Keratinocyte (primary cell): ENCODE measurements around the gene RAB5A. TPM values are rescaled to one million over a fixed set of nuclear protein-coding genes. Genes with fewer than 3 reads are reported as not detected.

Experiments
- DNase-seq: peaks from one replicate; pipeline ENCODE4 v3.0.0-alpha.2; 2011; ENCODE audit warnings: low read depth, missing footprints, low spot score
- FAIRE-seq: peaks from 2 replicates; lab custom pipeline; 2011; peaks lifted over from hg19 to GRCh38; lab: Jason Lieb, UNC
- H2AFZ ChIP-seq: 2 replicates; pipeline ENCODE4 v1.6.0; 2012; ENCODE audit warnings: low read length, control low read depth, inconsistent platforms; ENCODE audit not compliant: control insufficient read depth
- H3K27ac ChIP-seq: 2 replicates; pipeline ENCODE4 v1.5.1; 2011; ENCODE audit warnings: low read length; ENCODE audit not compliant: control insufficient read depth, insufficient read depth
- H3K27me3 ChIP-seq: 3 replicates; pipeline ENCODE4 v1.6.0; 2011; ENCODE audit warnings: low read length; ENCODE audit not compliant: control insufficient read depth, insufficient read depth; ENCODE audit errors: extremely low read depth
- H3K36me3 ChIP-seq, 2 experiments: 2 replicates in 1 of 2; 3 replicates in 1 of 2; pipeline ENCODE4 v1.5.1; 2011; ENCODE audit warnings: low read length in 2 of 2, mild to moderate bottlenecking in 1 of 2; ENCODE audit not compliant: control insufficient read depth in 2 of 2, insufficient read depth in 2 of 2; ENCODE audit errors: extremely low read depth in 1 of 2
- H3K4me1 ChIP-seq: 3 replicates; pipeline ENCODE4 v1.5.1; 2011; ENCODE audit warnings: low read length; ENCODE audit not compliant: control insufficient read depth, insufficient read depth; ENCODE audit errors: extremely low read depth
- H3K4me2 ChIP-seq: 3 replicates; pipeline ENCODE4 v1.6.0; 2011; ENCODE audit warnings: low read depth, low read length; ENCODE audit not compliant: control insufficient read depth, insufficient read depth; ENCODE audit errors: extremely low read depth
- H3K4me3 ChIP-seq, 3 experiments: fragments of 200-600 bp in 1 of 3; sonication (generic) in 1 of 3; 2 replicates in 2 of 3; 3 replicates in 1 of 3; pipeline ENCODE4 v1.5.1; 2011 to 2016; ENCODE audit warnings: low read length in 3 of 3, mild to moderate bottlenecking in 3 of 3, control low read depth in 2 of 3, inconsistent platforms in 1 of 3, low read depth in 1 of 3, mixed read lengths in 1 of 3, mixed run types in 1 of 3, moderate library complexity in 1 of 3; ENCODE audit not compliant: control insufficient read depth in 2 of 3, insufficient read depth in 2 of 3; ENCODE audit errors: extremely low read depth in 1 of 3
- H3K79me2 ChIP-seq: 2 replicates; pipeline ENCODE4 v1.6.0; 2012; ENCODE audit warnings: low read length; ENCODE audit not compliant: control insufficient read depth, insufficient read depth
- H3K9ac ChIP-seq: 3 replicates; pipeline ENCODE4 v1.6.0; 2011; ENCODE audit warnings: low read length; ENCODE audit not compliant: control insufficient read depth, insufficient read depth; ENCODE audit errors: extremely low read depth
- H3K9me1 ChIP-seq: 3 replicates; pipeline ENCODE4 v1.6.0; 2011; ENCODE audit warnings: low read length; ENCODE audit not compliant: control insufficient read depth, insufficient read depth; ENCODE audit errors: extremely low read depth
- H3K9me3 ChIP-seq: 2 replicates; pipeline ENCODE4 v1.5.1; 2012; ENCODE audit warnings: low read depth, low read length; ENCODE audit not compliant: control insufficient read depth
- H4K20me1 ChIP-seq: 3 replicates; pipeline ENCODE4 v1.6.0; 2011; ENCODE audit warnings: low read length; ENCODE audit not compliant: control insufficient read depth, insufficient read depth; ENCODE audit errors: extremely low read depth
- CTCF ChIP-seq, 3 experiments: IDR thresholded peaks in 1 of 3; conservative IDR thresholded peaks in 1 of 3; optimal IDR thresholded peaks in 1 of 3; 2 replicates in 2 of 3; 3 replicates in 1 of 3; pipeline versions ENCODE3 to v1.5.1; 2011; ENCODE audit warnings: low read length in 3 of 3, mild to moderate bottlenecking in 3 of 3, moderate library complexity in 2 of 3, control low read depth in 1 of 3, inconsistent platforms in 1 of 3; ENCODE audit not compliant: insufficient read depth in 2 of 3; ENCODE audit errors: extremely low read depth in 1 of 3
- EZH2 ChIP-seq: IDR thresholded peaks from one replicate; pipeline ENCODE4 v1.6.1; 2012; ENCODE audit warnings: inconsistent platforms, mild to moderate bottlenecking, low read length, moderate library complexity
- dilution Hi-C: fragments of 300-500 bp; cut with MboI; formaldehyde crosslinking; loops from one replicate; pipeline ENCODE4 v1.7.0; 2020; ENCODE audit warnings: low sequenced_read_pairs; ENCODE audit not compliant: extremely low pct_ligation_motif_present
- polyA plus RNA-seq, 5 experiments: library from polyadenylated mRNA; depleted of rRNA in 3 of 5; stranded (reverse) in 3 of 5; stranded (forward) in 1 of 5; unstranded in 1 of 5; fragments of >200 nt; gene quantifications; 1 replicate in 1 of 5; 2 replicates in 3 of 5; 3 replicates in 1 of 5; pipeline versions ENCODE4 v1.2.1 to v1.2.3, GENCODE V29; 2011 to 2012; ENCODE audit warnings: missing spikeins in 2 of 5, low read depth in 1 of 5, low replicate concordance in 1 of 5

The RAB5A gene
- polyA plus RNA-seq, 1 donor (not counting 4 experiments of a cell fraction or from before 2014, with no cell fraction given), result 60.5 TPM

- Histone ChIP-seq H3K27ac (no peak overlapping the region), H3K4me3 (no peak overlapping the region), H3K27me3 (no peaks in the 10 kb centered on the region), H3K4me1 (no peaks in the 10 kb centered on the region), H3K79me2 (no peaks in the 10 kb centered on the region), H3K9me1 (no peaks in the 10 kb centered on the region), H3K9ac (no peak overlapping the region), H2AFZ (no peak overlapping the region), H3K36me3 (no peaks in the 10 kb centered on the region), H4K20me1 (no peaks in the 10 kb centered on the region), H3K9me3 (no peaks in the 10 kb centered on the region), H3K4me2 (no peak overlapping the region)
- TF ChIP-seq EZH2, result no peak
- no peak for TF ChIP-seq CTCF (optimal IDR thresholded peaks at IDR 0.05 in 1 of 3, IDR thresholded peaks at IDR 0.05 in 1 of 3, conservative IDR thresholded peaks at IDR 0.05 in 1 of 3; ENCODE audit: extremely low read depth in 1 of 3, insufficient read depth in 2 of 3, low read length in 3 of 3)
- FAIRE-seq (no peak), DNase-seq (no peak)
- dilution Hi-C loops, result no loop called here
Observed at GRCh38 chr3:19907523-19907922, 39.4 kb upstream of the RAB5A start.

- Histone ChIP-seq H2AFZ (no peak overlapping the region), H3K4me3 (no peak overlapping the region), H3K27ac (no peak overlapping the region), H4K20me1 (no peaks in the 10 kb centered on the region), H3K4me2 (no peak overlapping the region), H3K79me2 (no peaks in the 10 kb centered on the region), H3K4me1 (no peaks in the 10 kb centered on the region), H3K27me3 (no peaks in the 10 kb centered on the region), H3K36me3 (no peaks in the 10 kb centered on the region), H3K9ac (no peak overlapping the region), H3K9me3 (no peaks in the 10 kb centered on the region), H3K9me1 (no peaks in the 10 kb centered on the region)
- dilution Hi-C loops, result no loop called here
- FAIRE-seq, result no peak
- DNase-seq, result no peak
- no peak for TF ChIP-seq EZH2
- no peak for TF ChIP-seq CTCF (optimal IDR thresholded peaks at IDR 0.05 in 1 of 3, IDR thresholded peaks at IDR 0.05 in 1 of 3, conservative IDR thresholded peaks at IDR 0.05 in 1 of 3; ENCODE audit: extremely low read depth in 1 of 3, insufficient read depth in 2 of 3, low read length in 3 of 3)
Observed at GRCh38 chr3:19911452-19911851, 35.4 kb upstream of the RAB5A start.
